ENCODE data around the gene PPY. TPM values are rescaled to one million over a fixed set of nuclear protein-coding genes. Genes with fewer than 3 reads are reported as not detected.
A peak's percentile ranks its signal among the peaks of the same experiment; 100 is the strongest.
"Not testable (repeated sequence)": the region's sequence is repeated elsewhere in the genome, so short reads cannot be mapped to it uniquely, and the experiment has no call there.

PPY gene
- polyA plus RNA-seq, 1 donor, result not detected

GRCh38 chr17:43901861-43902589, 40.3 kb downstream of the PPY start:
- DNase-seq, result no peak

GRCh38 chr17:43900858-43901754, 41.2 kb downstream of the PPY start:
- no peak for DNase-seq

DNA sequence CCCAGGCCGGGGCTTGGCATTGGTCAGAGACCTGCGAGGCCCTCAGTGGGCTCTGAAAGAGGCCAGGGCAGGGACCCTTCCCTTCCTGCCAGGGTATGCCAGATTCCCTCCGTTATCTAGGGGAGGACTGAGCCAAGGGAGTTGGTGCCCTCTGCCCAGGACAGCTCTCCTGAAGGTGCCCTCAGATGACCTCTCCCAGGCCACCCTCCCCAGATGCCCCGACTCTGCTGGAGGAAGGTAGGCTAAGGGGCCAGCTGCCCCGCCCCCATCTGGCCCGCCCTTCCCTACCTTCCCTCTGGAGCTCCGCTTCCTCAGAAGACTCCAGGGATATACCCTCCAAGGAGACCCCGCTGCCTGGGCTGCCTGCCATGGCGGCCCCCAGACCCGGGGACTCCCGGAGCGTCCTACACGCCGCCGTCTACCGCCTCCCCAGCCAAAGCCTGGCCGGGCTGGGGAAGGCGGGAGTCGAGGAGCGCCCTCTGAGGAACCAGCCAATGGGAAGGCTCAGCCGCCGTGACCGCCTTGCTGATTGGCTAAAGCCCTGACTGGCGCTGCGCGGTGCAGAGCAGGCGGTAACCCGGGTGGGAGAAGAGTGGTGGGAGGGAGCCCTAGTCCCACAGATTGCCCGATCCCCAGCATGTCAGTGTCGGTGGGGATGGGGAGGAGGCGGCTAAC, 42.0 kb downstream of the PPY start:
- peak; percentile 86 for DNase-seq

GRCh38 chr17:43898446-43898845, 43.8 kb downstream of the PPY start:
- DNase-seq, result no peak

- no peak for DNase-seq
Measured at GRCh38 chr17:43897831-43898230, 44.4 kb downstream of the PPY start.

DNA sequence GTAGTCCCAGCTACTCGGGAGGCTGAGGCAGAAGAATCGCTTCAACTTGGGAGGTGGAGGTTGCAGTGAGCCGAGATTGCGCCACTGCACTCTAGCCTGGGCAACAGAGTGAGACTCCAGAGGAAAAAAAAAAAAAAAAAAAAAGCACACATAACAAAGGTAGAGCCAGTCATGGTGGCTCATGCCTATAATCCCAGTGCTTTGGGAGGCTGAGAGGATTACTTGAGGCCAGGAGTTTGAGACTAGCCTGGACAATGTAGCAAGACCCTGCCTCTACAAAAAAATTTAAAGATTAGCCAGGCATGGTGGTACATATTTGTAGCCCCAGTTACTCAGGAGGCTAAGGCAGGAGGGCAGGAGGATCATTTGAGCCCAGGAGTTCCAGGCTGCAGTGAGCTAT, 47.8 kb downstream of the PPY start:
- not testable (repeated sequence) for DNase-seq

- peak; percentile 32 for DNase-seq
Measured at GRCh38 chr17:43892647-43892952, 49.7 kb downstream of the PPY start.

GRCh38 chr17:43891851-43892646, 50.2 kb downstream of the PPY start:
- DNase-seq, result no peak

Other genes with a start within 250 kb of the PPY start
- gene SOST, start 183.7 kb downstream of the PPY start, polyA plus RNA-seq (ENCODE audit: insufficient read length), result not detected
- gene DUSP3, start 163.5 kb downstream of the PPY start, polyA plus RNA-seq (ENCODE audit: insufficient read length), result 81.0 TPM
- not detected for gene CFAP97D1, start 162.0 kb downstream of the PPY start, polyA plus RNA-seq (ENCODE audit: insufficient read length)
- 5.8 TPM for gene MPP3, start 109.3 kb downstream of the PPY start, polyA plus RNA-seq (ENCODE audit: insufficient read length)
- 3.3 TPM for gene CD300LG, start 95.3 kb downstream of the PPY start, polyA plus RNA-seq (ENCODE audit: insufficient read length)
- 2.2 TPM for gene MPP2, start 34.9 kb downstream of the PPY start, polyA plus RNA-seq (ENCODE audit: insufficient read length)
- gene PYY, start 11.5 kb upstream of the PPY start, polyA plus RNA-seq (ENCODE audit: insufficient read length), result not detected
- 0.19 TPM for gene NAGS, start 62.1 kb upstream of the PPY start, polyA plus RNA-seq (ENCODE audit: insufficient read length)
- gene TMEM101, start 72.5 kb upstream of the PPY start, polyA plus RNA-seq (ENCODE audit: insufficient read length), result 33.1 TPM
- gene LSM12, start 124.2 kb upstream of the PPY start, polyA plus RNA-seq (ENCODE audit: insufficient read length), result 23.3 TPM
- gene G6PC3, start 128.3 kb upstream of the PPY start, polyA plus RNA-seq (ENCODE audit: insufficient read length), result 39.3 TPM
- 64.6 TPM for gene HDAC5, start 181.2 kb upstream of the PPY start, polyA plus RNA-seq (ENCODE audit: insufficient read length)
- 2.7 TPM for gene HROB, start 199.5 kb upstream of the PPY start, polyA plus RNA-seq (ENCODE audit: insufficient read length)
- 26.9 TPM for gene ASB16, start 228.2 kb upstream of the PPY start, polyA plus RNA-seq (ENCODE audit: insufficient read length)
- gene TMUB2, start 244.5 kb upstream of the PPY start, polyA plus RNA-seq (ENCODE audit: insufficient read length), result 58.1 TPM

All from hindlimb muscle (tissue), 1 donor.